Cortex of kidney (tissue), 1 donor: ENCODE measurements around the gene MCAT.

Experiments
- DNase-seq: peaks from one replicate; lab custom pipeline; 2025; lab: John Stamatoyannopoulos, UW

The MCAT gene

GRCh38 chr22:43172191-43172590 is 29.0 kb upstream of the MCAT start:
- DNase-seq, result no peak

- no peak for DNase-seq
These were observed 28.4 kb upstream of the MCAT start for GRCh38 chr22:43171607-43172006.

- DNase-seq, result no peak
These were observed 27.9 kb upstream of the MCAT start for GRCh38 chr22:43171019-43171491.

GRCh38 chr22:43170131-43170480 is 26.9 kb upstream of the MCAT start:
- DNase-seq, result no peak

- no peak for DNase-seq
These were observed 26.3 kb upstream of the MCAT start for GRCh38 chr22:43169310-43170130.

GRCh38 chr22:43168471-43169309 is 25.5 kb upstream of the MCAT start:
- DNase-seq, result no peak

GRCh38 chr22:43167001-43167589 is 23.9 kb upstream of the MCAT start:
- no peak for DNase-seq

- no peak for DNase-seq
These were observed 23.1 kb upstream of the MCAT start for GRCh38 chr22:43166132-43166930.

GRCh38 chr22:43164636-43165035 is 21.4 kb upstream of the MCAT start:
- DNase-seq, result no peak

- no peak for DNase-seq
These were observed 20.1 kb upstream of the MCAT start for GRCh38 chr22:43163241-43163795.

- no peak for DNase-seq
These were observed 19.4 kb upstream of the MCAT start for GRCh38 chr22:43162412-43163150.

- DNase-seq, result no peak
These were observed 17.4 kb upstream of the MCAT start for GRCh38 chr22:43160497-43161126.

- no peak for DNase-seq
These were observed 16.4 kb upstream of the MCAT start for GRCh38 chr22:43159484-43160178.

GRCh38 chr22:43158778-43159483 is 15.7 kb upstream of the MCAT start:
- DNase-seq, result no peak

- DNase-seq, result no peak
These were observed 14.8 kb upstream of the MCAT start for GRCh38 chr22:43157874-43158546.

- no peak for DNase-seq
These were observed 13.2 kb upstream of the MCAT start for GRCh38 chr22:43156413-43156812.

GRCh38 chr22:43155789-43156188 is 12.6 kb upstream of the MCAT start:
- DNase-seq, result no peak

GRCh38 chr22:43154887-43155536 is 11.8 kb upstream of the MCAT start:
- no peak for DNase-seq
